SK-MEL-5 (cell line): Measurements from ENCODE around the gene AK9. TPM values are rescaled to one million over a fixed set of nuclear protein-coding genes. Genes with fewer than 3 reads are reported as not detected.

Source experiments
- DNase-seq: peaks from one replicate; pipeline ENCODE4 v3.0.0-alpha.2; 2016; ENCODE audit warnings: low read depth, low spot score
- in situ Hi-C: cut with HindIII; loops from 2 replicates; pipeline ENCODE4 v1.10.0; 2016; ENCODE audit warnings: low sequenced_read_pairs, high pct_unique_total_duplicates, low pct_unique_long_range_greater_than_20kb
- total RNA-seq: library from RNA; depleted of rRNA; stranded (reverse); fragments of >200 nt; shearing (Covaris generic); gene quantifications from 2 replicates; pipeline ENCODE4 v1.2.3, GENCODE V29; 2014

The AK9 gene
- total RNA-seq, 1 experiment from 2014 or later: 1.7 TPM

- DNase-seq: no peak
- in situ Hi-C loops: no loop called here
Observed at GRCh38 chr6:109660526-109661320, 30.3 kb downstream of the AK9 start.

GRCh38 chr6:109655761-109656262, 35.2 kb downstream of the AK9 start:
- no peak for DNase-seq

GRCh38 chr6:109653264-109653663, 37.7 kb downstream of the AK9 start:
- no peak for DNase-seq
- in situ Hi-C loops: no loop called here

More at GRCh38 chr6:109655761-109656262, 35.2 kb downstream of the AK9 start:
- in situ Hi-C loops: no loop called here

- in situ Hi-C loops: no loop called here
- DNase-seq: no peak
Observed at GRCh38 chr6:109644131-109644530, 46.9 kb downstream of the AK9 start.

- no peak for DNase-seq
- in situ Hi-C loops: no loop called here
Observed at GRCh38 chr6:109632405-109632804, 58.6 kb downstream of the AK9 start.

- no peak for DNase-seq
- in situ Hi-C loops: no loop called here
Observed at GRCh38 chr6:109631403-109631802, 59.6 kb downstream of the AK9 start.

- in situ Hi-C loops: no loop called here
- no peak for DNase-seq
Observed at GRCh38 chr6:109628158-109629000, 62.6 kb downstream of the AK9 start.

GRCh38 chr6:109626311-109626710, 64.7 kb downstream of the AK9 start:
- DNase-seq: no peak
- in situ Hi-C loops: no loop called here

GRCh38 chr6:109625199-109625598, 65.8 kb downstream of the AK9 start:
- in situ Hi-C loops: no loop called here
- no peak for DNase-seq

GRCh38 chr6:109623288-109623687, 67.7 kb downstream of the AK9 start:
- peak; percentile 74 for DNase-seq
- in situ Hi-C loops: no loop called here

GRCh38 chr6:109612268-109612667, 78.7 kb downstream of the AK9 start:
- in situ Hi-C loops: no loop called here
- no peak for DNase-seq

- in situ Hi-C loops: no loop called here
- DNase-seq: no peak
Observed at GRCh38 chr6:109611502-109611901, 79.5 kb downstream of the AK9 start.

- DNase-seq: no peak
- in situ Hi-C loops: no loop called here
Observed at GRCh38 chr6:109610590-109610989, 80.4 kb downstream of the AK9 start.

- in situ Hi-C loops: no loop called here
- no peak for DNase-seq
Observed at GRCh38 chr6:109609737-109610136, 81.3 kb downstream of the AK9 start.

GRCh38 chr6:109606359-109606758, 84.6 kb downstream of the AK9 start:
- in situ Hi-C loops: no loop called here
- no peak for DNase-seq

- peak; percentile 63 for DNase-seq
- in situ Hi-C loops: no loop called here
Observed at GRCh38 chr6:109595998-109596397, 95.0 kb downstream of the AK9 start.

- no peak for DNase-seq
- in situ Hi-C loops: no loop called here
Observed at GRCh38 chr6:109580519-109580918, 110.5 kb downstream of the AK9 start.

- DNase-seq: no peak
- in situ Hi-C loops: no loop called here
Observed at GRCh38 chr6:109579361-109579760, 111.6 kb downstream of the AK9 start.
